ENCODE measurements around the gene METTL5. TPM values are rescaled to one million over a fixed set of nuclear protein-coding genes. Genes with fewer than 3 reads are reported as not detected.

The METTL5 gene
- polyA plus RNA-seq, 1 of the 3 experiments (the other 2 are of a cell fraction) = 40.7 TPM

DNA sequence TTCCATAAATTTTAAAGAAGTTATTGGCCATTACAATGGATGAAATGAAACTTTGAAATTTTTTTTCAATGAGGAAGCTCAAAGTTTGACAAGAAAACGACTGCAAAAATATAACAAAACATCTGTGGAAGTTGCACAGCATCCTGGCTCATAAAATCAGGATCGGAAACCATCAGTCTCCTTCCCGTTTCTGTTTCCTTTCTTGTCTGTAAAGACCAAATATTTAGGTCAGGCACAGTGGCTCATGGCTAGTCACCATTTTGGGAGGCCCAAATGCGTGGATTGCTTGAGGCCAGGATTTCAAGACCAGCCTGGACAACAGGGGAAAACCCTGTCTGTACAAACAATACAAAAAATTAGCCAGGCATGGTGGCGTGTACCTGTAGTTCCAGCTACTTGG is 53.7 kb downstream of the METTL5 start:
- ChIA-PET CTCF (interaction anchor here (0.8 to 2.1 kb wide), 4 partner anchors 11 to 77 kb away, joined by 3 to 12 read pairs (median 4); partner anchors contain the start of genes CFAP210, PHOSPHO2 and UBR3), POLR2A (no interaction called here)
- Histone ChIP-seq H3K4me1 (ENCODE audit: control insufficient read depth in 1 of 2, insufficient read depth in 2 of 2, low read depth in 1 of 2, low read length in 1 of 2) (peaks cover 0 to under 1% of the 10 kb centered on the region in 2 experiments; a peak in 2 of 4 replicates), H3K9me3 (no peaks in the 10 kb centered on the region), H3K27ac (ENCODE audit: low read depth in 2 of 2, low read length in 1 of 2) (no peak overlapping the region), H3K79me2 (ENCODE audit: insufficient read depth) (no peaks in the 10 kb centered on the region), H3K4me2 (no peak overlapping the region), H3K9ac (no peak overlapping the region), H3F3A (replicated peaks; ENCODE audit: insufficient read depth) (peaks cover 5% of the 10 kb centered on the region), H3K9me2 (no peaks in the 10 kb centered on the region), H3K27me3 (ENCODE audit: insufficient read depth) (no peaks in the 10 kb centered on the region), H3K4me3 (ENCODE audit: low read depth in 2 of 2, low read length in 1 of 2) (no peak overlapping the region), H4K20me1 (ENCODE audit: insufficient read depth) (no peaks in the 10 kb centered on the region), H2AFZ (ENCODE audit: low read depth) (no peak overlapping the region), H3K36me3 (replicated peaks in 1 of 2; ENCODE audit: control insufficient read depth in 1 of 2, insufficient read depth in 2 of 2, low read length in 1 of 2) (no peaks in the 10 kb centered on the region)
- TF ChIP-seq FOSL2 (IDR thresholded peaks at IDR 0.05; ENCODE audit: borderline replicate concordance, low read depth) (no peak), ELF1 (IDR thresholded peaks at IDR 0.05) (no peak), TCF12 (IDR thresholded peaks at IDR 0.05) (no peak), RFX5 (IDR thresholded peaks at IDR 0.05; ENCODE audit: low read length) (no peak), REST (IDR thresholded peaks at IDR 0.05; ENCODE audit: low read depth, low read length) (no peak), TEAD4 (IDR thresholded peaks at IDR 0.05; ENCODE audit: borderline replicate concordance, insufficient read depth) (no peak), MAX (IDR thresholded peaks at IDR 0.05; ENCODE audit: low read depth) (no peak)
- no peak for DNase-seq
- 87% methylated on average over 5 of the region's 5 CpGs for WGBS (ENCODE audit: low lambda C conversion rate)

GRCh38 chr2:169768262-169768995 is 56.3 kb downstream of the METTL5 start:
- Histone ChIP-seq H3K27me3 (ENCODE audit: insufficient read depth) (no peaks in the 10 kb centered on the region), H3K9me2 (no peaks in the 10 kb centered on the region), H3K9ac (no peak overlapping the region), H3K4me3 (ENCODE audit: low read depth in 2 of 2, low read length in 1 of 2) (no peak overlapping the region), H3K27ac (ENCODE audit: low read depth in 2 of 2, low read length in 1 of 2) (no peak overlapping the region), H4K20me1 (ENCODE audit: insufficient read depth) (no peaks in the 10 kb centered on the region), H3F3A (replicated peaks; ENCODE audit: insufficient read depth) (peaks cover 3% of the 10 kb centered on the region), H2AFZ (ENCODE audit: low read depth) (no peak overlapping the region), H3K9me3 (no peaks in the 10 kb centered on the region), H3K4me1 (ENCODE audit: control insufficient read depth in 1 of 2, insufficient read depth in 2 of 2, low read depth in 1 of 2, low read length in 1 of 2) (peaks cover 0 to 7% of the 10 kb centered on the region in 2 experiments; a peak in 2 of 4 replicates), H3K79me2 (ENCODE audit: insufficient read depth) (no peaks in the 10 kb centered on the region), H3K4me2 (no peak overlapping the region), H3K36me3 (replicated peaks in 1 of 2; ENCODE audit: control insufficient read depth in 1 of 2, insufficient read depth in 2 of 2, low read length in 1 of 2) (no peaks in the 10 kb centered on the region)
- 94% methylated on average over 34 of the region's 72 CpGs for WGBS (ENCODE audit: low lambda C conversion rate)
- CTCF ChIA-PET = interaction anchor here (0.6 to 1.5 kb wide), 5 partner anchors 9 to 195 kb away, joined by 3 to 6 read pairs (median 4); partner anchors contain the start of gene FASTKD1
- no peak for DNase-seq
- POLR2A ChIA-PET = no interaction called here
- TF ChIP-seq EZH2phosphoT487 (IDR thresholded peaks at IDR 0.05; ENCODE audit: borderline replicate concordance, low read depth) = no peak
- TF ChIP-seq RCOR1 (IDR thresholded peaks at IDR 0.05; ENCODE audit: low read length) = no peak
- no peak for TF ChIP-seq POLR2AphosphoS5 (IDR thresholded peaks at IDR 0.05; ENCODE audit: low read depth, low read length)
- no peak for TF ChIP-seq REST (IDR thresholded peaks at IDR 0.05; ENCODE audit: low read depth, low read length)
- no peak for TF ChIP-seq MXI1 (IDR thresholded peaks at IDR 0.05; ENCODE audit: low read depth, low read length)
- no peak for TF ChIP-seq MEF2A (IDR thresholded peaks at IDR 0.05; ENCODE audit: borderline replicate concordance, low read depth)
- TF ChIP-seq, protein P1, sequence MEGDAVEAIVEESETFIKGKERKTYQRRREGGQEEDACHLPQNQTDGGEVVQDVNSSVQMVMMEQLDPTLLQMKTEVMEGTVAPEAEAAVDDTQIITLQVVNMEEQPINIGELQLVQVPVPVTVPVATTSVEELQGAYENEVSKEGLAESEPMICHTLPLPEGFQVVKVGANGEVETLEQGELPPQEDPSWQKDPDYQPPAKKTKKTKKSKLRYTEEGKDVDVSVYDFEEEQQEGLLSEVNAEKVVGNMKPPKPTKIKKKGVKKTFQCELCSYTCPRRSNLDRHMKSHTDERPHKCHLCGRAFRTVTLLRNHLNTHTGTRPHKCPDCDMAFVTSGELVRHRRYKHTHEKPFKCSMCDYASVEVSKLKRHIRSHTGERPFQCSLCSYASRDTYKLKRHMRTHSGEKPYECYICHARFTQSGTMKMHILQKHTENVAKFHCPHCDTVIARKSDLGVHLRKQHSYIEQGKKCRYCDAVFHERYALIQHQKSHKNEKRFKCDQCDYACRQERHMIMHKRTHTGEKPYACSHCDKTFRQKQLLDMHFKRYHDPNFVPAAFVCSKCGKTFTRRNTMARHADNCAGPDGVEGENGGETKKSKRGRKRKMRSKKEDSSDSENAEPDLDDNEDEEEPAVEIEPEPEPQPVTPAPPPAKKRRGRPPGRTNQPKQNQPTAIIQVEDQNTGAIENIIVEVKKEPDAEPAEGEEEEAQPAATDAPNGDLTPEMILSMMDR (IDR thresholded peaks at IDR 0.05) = no peak
- TF ChIP-seq ZBTB33 (IDR thresholded peaks at IDR 0.05; ENCODE audit: borderline replicate concordance, low read depth) = no peak

Data from SK-N-SH (cell line).